GM12873 (cell line): ENCODE measurements around the gene PWWP3B.

Experiments used
- TF ChIP-seq, protein P1 (sequence below): IDR thresholded peaks from 2 replicates; pipeline ENCODE4 v1.5.1; 2012; ENCODE audit warnings: low read depth, mild to moderate bottlenecking, moderate library complexity, low read length, control low read depth; ENCODE audit not compliant: insufficient read depth; ENCODE audit errors: missing control alignments

PWWP3B gene

GRCh38 chrX:106168107-106168506 lies at the start of gene PWWP3B:
Gene PWWP3B, plus strand, starts transcription at chrX:106168305. Its CDS starts 37,128 bp downstream, at chrX:106205433.
- TF ChIP-seq, protein P1, sequence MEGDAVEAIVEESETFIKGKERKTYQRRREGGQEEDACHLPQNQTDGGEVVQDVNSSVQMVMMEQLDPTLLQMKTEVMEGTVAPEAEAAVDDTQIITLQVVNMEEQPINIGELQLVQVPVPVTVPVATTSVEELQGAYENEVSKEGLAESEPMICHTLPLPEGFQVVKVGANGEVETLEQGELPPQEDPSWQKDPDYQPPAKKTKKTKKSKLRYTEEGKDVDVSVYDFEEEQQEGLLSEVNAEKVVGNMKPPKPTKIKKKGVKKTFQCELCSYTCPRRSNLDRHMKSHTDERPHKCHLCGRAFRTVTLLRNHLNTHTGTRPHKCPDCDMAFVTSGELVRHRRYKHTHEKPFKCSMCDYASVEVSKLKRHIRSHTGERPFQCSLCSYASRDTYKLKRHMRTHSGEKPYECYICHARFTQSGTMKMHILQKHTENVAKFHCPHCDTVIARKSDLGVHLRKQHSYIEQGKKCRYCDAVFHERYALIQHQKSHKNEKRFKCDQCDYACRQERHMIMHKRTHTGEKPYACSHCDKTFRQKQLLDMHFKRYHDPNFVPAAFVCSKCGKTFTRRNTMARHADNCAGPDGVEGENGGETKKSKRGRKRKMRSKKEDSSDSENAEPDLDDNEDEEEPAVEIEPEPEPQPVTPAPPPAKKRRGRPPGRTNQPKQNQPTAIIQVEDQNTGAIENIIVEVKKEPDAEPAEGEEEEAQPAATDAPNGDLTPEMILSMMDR: no peak

DNA sequence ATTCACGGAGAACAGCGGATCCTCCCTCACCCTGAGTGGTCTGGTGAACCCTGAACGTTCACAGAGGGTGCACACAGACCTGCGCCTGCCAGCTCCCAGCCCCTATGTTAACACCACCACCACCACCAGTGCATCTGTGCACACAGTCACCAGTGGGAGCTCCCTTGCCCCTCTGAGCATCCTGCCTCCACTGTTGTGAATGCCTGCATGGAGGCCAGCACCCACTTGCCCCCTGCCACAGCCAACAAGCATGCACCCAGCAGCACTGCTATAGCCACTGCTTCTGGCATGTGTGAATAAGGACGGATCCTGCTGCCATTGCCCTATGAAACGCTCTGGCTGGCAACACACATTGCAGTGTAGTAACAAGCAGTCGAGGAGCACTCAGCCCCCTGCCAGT lies 29.1 kb upstream of the PWWP3B start:
- TF ChIP-seq, protein P1: no peak

GRCh38 chrX:106144755-106145639 lies 23.1 kb upstream of the PWWP3B start:
- TF ChIP-seq, protein P1: no peak

DNA sequence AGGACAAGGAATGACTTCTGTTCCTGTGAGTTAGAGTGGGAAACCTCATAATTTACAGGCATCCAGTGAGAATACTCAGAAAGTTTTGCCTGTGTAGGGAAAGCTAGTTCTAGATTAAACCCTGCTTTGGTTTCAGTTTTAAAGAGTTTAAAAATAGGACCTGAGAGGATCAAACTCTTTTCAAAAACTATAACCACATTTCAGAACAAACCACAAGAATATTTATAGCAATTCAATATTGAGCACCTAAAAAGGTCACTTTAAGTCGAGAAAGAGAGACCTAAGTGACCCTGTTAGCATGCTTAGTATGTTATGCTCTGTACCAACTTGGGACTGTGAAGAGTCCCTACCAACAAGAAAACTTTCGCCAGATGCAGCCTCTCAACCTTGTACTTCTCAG lies 17.4 kb upstream of the PWWP3B start:
- TF ChIP-seq, protein P1: no peak

- TF ChIP-seq, protein P1: no peak
These were observed 8.2 kb upstream of the PWWP3B start for GRCh38 chrX:106159861-106160282.

GRCh38 chrX:106170318-106170717 lies 2.2 kb downstream of the PWWP3B start:
- TF ChIP-seq, protein P1: peak; percentile 46

- TF ChIP-seq, protein P1: no peak
These were observed 3.3 kb downstream of the PWWP3B start for GRCh38 chrX:106171293-106171820.
